HL-60/S4 treated with retinoic acid at 250 ng/mL for 4 days and 3 days (cell line): ENCODE results near the gene TNS3.

Source experiments
- in situ Hi-C: fragments of 300-500 bp; cut with MboI; formaldehyde crosslinking; loops from 2 replicates; pipeline ENCODE4 v1.7.0; 2022; ENCODE audit warnings: low sequenced_read_pairs

Gene TNS3

DNA sequence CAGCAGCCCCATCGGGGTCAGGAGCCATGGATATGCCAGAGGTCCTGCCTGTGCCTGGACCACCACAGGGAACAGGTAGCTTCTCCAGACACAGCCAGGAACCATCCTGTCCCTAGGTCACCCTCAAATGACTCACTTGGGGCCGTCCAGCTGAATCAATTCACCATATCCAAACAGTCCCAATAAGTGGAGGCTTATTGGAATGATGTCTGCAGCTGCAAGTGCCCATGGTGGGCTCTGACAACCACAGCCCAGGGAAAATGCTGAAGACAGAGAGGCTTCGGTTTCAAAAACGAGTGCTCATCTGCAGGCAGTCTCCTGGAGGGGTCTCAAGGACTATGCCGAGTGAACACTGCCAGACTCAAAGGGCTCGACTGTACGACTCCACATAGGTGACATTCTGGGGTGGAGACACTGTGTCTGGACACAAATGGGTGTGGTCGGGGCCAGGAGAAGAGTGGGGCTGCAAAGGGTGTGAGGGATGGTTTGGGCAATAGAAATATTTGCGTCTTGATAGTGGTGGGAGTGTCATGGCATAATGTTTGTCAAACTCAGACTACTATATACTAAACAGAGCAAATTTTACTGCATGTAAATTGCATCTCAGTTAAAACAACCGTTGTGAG, 204.8 kb downstream of the TNS3 start:
- in situ Hi-C loops: no loop called here

DNA sequence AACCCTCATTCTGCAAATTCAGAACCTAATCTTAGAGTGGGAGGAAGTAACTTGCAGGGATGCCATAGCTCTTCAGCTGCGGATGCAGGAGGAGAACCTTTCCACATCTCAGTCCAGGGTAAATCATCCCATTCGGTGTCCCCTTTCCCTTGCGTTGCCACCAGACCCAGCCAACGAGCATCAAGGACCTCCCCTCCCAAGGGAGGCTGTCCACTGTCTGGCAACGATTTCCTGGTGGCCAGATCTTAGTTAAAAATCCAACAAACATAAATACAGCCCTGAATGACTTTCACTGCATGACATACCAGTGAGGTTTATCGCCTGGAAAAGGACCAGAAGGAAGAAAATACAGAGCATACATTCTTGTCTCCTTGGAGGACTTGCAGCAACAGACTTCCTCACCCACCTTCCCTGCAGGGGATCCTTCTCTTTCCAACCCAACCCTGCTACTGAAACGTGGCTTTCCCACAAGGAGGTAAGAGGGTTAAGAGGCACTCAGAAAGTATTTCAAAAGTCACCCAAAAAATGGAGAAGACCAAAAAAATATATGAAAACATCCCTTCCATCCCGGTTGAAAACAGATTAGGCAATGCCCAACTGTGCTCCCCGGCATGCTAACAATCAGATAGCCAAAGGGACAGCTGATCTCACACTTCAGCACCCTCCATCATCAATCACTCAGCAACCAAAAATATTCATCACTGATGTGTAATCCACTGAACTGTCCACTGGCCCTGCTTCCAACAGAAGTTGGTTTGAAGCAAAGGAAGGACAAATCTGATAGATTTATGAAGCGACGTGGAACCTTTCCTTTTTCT, 206.6 kb downstream of the TNS3 start:
- in situ Hi-C loops: no loop called here

DNA sequence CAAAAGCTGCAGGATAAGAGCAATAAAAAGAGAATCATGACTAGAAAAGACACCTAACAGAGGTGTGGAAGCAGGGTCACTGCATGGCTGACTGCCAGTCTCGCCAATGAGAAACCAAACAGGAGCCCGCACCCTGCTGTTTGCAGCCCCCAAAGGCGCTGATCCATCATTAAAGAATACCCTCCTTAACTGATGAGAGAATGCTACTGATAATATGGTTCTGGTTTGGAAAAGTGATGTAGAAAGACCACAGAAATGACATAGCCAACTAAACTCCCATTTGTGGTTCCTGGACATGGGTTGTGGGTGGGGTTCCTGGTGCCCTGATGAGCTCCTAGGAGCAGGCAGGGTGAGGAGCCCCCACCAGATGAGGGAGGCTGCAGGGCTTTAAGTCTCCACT, 207.4 kb downstream of the TNS3 start:
- in situ Hi-C loops: no loop called here

DNA sequence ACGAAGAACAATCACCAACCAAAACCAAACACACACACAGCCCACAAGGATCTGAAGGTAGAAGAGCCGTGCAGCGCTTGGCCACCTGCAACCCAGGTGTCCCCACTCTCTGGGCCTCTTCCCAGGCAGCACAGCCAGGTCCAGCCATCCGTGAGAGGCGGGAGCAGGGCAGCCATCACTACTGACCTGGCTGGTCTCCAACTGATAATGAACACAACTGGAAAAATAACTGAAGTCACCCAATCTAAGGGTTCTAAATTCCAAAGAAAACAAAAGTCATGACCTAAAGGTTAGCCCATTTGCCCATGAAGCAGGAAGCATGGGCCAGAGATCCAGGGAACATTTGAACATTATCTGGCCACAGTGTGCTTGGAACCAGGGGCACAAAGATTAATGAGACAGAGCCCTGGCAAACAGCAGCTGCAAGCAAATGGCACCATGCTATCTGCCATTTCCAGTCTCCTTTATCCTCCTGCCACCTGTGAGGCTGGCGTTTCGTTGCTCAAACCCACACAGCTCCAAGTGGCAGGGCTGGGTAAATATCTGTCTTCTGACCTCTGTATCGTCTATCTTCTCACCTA, 207.9 kb downstream of the TNS3 start:
- in situ Hi-C loops: no loop called here

DNA sequence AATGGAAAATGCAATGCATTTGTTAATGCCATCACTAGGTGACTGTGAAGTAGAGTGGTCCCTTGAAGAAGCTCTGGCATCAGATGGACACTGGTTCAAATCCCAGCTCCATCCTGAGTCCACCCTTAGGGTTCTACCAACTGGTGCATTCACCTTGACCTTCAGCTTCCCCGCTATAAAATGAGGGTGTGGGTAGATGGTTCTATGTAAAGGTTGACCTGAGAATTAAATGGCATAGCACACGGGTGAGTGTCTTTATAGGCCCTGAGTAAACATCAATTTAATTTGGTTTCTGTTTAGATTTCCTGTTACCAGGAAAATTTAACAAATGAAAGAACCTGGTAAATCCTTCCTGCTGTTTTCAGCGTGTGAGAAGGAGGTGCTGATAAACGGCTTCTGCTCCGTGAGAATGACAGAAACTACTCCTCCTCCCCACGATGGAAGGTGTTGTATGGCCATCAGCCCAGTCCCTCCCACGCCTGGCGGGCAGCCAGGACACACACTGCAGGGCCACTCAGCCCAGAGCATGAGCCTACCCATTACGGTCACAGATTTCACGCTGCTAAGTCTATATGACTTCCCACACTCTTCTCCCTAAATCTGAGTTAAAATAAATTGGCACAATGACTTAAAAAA, 210.1 kb downstream of the TNS3 start:
- in situ Hi-C loops: no loop called here

DNA sequence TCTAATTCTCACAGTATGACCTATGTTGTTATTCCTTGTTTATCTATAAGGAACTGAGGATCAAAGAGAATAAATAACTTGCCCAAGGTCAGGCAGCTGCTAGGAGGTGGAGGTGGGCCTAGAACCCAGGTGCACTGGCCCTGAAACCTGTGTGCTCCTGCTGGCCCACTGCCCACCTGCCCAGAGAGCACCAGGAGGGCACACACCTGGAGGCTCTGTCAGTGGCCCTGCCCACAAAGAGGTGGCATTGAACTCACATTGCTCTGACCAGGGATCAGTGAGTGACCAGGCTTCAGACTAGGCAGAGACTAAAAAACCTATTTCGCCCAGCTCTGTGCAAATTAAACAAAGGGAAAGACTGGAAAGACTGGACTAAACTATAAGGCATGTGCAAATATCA, 210.6 kb downstream of the TNS3 start:
- in situ Hi-C loops: no loop called here

DNA sequence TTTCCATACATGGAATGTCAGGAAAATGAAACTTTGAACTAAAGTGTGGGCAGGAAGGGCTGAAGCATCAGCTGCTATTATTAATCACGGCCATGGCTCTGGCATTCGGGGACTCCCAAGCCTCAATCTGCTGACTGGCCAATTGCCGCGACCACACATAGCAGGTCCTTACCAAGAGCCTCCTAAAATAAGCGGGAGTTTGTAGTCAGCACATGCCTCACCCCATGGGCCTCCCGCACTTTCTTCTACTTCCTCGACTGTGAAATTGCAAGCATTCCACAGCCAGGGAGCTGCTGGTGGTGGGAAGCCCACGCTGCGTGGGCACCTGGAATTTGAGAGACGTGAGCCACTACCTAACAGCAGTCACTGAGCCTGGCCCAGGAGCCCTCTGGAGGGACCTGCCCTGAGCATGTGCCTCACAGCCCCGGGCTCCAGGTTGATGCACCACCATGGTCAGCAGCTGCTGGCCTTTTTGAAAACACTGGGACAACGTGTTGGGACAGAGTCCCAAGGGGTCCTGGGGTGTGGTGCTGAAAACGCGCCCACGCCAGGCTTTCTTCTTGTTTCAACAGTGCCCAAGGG, 211.4 kb downstream of the TNS3 start:
- in situ Hi-C loops: no loop called here

DNA sequence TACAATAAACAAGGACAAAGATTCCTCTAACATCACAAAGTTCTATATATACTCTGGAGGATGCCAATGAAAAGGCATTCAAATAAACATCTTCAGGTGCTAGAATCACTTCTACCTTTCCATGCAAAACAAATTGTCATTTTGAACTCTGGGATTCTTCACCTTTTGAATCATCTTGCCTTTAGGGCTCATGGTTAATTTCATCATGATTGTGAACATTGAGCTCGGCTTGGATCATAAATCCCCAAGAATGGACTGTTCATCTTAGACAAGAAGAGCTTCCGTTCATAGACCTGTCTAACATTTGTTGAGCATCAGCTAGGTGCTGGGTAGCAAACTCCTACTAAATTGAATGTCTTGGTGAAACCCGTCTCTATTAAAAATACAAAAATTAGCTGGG, 212.2 kb downstream of the TNS3 start:
- in situ Hi-C loops: no loop called here

DNA sequence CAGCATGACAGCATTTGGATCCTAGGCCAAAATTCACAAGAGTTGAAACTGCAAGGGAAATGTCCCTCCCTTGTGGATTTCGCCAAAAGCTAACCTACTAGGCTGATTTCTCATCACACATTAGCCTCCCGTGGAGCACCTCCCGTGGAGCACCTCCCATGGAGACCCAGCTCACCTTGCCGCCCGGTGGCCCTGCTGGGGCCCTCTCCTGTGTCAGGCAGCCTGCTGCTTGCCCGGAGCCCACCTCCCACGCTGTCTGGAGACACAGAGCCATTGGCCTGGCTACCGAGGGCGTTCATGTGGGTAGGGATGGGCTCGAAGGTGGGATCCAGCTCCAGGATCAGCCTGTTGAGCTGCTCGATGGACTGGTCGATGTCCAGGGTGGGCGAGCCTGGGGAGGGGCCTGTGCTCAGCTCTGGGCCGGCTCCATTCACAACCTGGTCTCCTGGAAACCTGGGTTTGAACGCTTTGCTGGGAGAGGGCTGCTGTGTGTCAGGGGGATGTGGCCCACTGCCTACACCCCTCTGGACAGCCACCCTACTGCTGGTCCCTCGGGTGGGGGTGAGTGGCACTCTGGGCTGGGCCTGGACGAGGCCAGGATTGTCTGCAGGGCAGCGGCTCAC, 213.6 kb downstream of the TNS3 start:
- in situ Hi-C loops: no loop called here

DNA sequence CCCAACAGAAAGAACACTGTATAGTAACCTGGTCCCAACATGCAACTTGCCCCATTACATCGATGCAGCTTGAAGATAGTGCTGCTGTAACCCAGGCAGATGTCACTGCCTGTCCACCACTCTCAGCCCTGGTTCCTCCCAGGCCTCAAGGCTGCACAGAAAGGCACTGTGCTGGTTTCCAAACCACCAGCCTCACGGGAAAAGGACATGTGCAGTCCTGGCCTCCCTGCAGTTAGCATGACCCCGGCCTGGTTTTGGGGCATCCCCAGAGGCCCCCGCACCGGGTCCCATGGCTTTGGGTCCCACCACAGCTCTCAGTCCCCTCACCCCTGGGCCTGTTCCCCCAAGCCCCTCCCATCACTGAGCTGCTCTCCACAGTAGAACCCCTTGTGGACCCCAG, 214.5 kb downstream of the TNS3 start:
- in situ Hi-C loops: no loop called here

DNA sequence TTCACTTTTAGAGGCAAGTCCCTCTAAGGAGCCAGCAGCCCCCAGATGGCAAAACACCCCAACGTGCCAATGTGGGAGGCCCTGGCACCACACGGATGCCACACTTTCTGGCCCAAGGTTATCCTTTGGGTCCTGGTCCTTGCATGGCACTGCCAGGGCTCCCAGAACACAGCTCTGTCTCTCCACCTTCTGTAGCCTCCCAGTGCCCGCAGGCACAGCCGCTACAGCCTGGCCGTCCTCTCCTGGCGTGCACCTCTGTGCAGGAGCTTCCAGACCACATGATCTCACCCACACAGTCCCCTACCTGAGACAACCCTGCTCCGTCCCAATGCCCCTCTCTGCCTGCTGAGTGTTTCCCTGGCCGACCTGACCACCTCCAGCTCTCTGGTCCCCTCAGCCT, 215.0 kb downstream of the TNS3 start:
- in situ Hi-C loops: no loop called here

DNA sequence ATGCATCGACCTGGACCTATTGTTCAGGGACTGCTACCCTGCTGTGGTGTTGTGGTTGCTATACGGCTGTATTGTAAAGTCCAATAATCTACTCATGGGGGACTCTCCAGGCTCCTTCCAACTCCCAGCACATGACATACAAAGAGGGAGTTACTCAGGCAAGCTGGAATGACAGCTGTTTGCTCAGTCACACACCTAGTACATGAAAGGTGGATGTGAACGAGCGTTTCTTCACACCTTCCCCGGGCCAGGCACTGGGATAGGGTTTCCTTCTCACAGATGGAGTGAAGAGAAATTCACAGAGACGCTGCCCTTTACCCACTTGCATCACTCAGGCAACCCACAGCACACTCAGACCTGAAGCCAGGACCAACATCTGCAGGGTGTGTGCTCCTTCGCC, 215.7 kb downstream of the TNS3 start:
- in situ Hi-C loops: no loop called here

DNA sequence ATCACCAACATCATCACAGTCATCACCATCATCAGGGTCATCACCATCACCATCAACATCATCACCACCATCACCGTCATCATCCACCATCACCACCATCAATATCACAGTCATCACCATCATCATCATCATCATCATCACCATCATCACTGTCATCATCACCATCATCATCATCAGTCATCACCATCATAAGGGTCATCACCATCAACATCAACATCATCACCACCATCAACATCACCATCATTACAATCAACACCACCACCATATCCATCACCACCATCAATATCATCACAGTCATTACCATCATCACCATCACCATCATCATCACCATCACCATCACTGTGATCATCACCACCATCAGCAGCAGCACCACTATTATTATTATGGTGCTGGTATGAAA, 218.9 kb downstream of the TNS3 start:
- in situ Hi-C loops: no loop called here

DNA sequence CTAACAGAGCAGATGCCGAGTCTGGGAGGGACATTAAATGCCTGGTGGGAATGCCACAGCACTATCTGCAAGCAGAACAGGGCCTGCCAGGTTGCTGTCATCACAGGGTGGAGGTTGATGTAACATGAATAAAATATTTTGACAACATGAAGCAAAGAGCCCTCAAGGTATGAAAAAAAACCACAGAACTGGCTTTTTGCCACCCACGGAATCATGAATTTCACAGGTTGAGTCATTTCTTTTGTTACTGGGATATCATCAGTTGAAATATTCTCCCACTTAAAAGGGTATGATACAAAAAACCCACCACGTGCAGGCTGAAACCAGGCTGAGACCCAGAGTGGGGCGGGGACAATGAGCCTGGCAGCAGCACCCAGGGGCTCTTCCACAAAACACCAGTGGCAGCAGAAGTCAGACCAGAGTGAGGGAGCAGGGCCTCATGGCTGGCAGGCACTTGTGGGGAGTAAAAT, 220.1 kb downstream of the TNS3 start:
- in situ Hi-C loops: no loop called here

DNA sequence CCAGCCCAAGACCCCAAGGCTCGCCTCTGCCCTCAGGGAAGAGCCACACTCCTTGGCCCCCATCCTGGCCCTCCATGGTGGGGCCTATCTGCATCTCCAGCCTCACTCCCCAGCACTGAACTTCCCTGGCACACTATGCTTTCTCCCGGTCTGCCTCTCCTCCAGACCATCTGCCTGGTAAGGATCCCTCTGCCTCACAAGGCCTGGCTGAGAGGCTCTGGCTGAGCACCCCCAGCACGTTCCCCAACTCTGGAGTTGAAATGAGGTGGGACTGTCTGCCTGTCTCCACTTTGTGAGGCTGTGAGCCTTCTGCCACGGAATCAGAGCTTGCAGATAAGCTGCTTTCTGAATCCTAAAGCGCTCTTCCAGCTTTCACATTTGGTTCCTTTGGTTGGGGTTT, 220.7 kb downstream of the TNS3 start:
- in situ Hi-C loops: no loop called here

DNA sequence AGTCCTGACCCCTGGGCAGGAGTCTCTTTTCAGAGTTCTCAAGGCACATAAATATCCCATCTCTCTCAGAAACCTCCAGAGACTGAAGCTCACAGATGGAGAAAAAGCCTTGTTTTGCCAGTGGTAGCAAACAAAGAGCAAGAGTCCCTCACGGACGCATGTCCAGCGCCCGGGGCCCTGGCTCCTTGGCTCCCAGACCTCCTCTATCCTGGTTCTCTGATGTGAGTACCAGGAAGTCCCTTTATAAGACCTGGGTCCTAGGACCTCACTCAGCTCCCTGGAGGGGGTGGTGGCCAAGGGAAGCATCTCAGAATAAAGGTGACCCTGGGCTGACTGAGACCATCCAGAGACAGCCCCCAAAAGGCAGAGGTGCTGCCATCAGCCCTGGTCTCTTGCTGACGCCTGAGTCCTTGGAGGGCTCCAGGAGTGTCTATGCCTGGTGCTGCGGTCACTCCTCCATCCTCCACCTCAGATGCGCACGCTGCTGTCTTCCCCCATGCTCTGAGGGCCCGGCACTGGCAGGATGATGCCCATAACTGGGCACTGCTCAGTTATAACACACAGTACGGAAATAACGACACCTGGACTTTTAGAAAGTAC, 221.5 kb downstream of the TNS3 start:
- in situ Hi-C loops: no loop called here

DNA sequence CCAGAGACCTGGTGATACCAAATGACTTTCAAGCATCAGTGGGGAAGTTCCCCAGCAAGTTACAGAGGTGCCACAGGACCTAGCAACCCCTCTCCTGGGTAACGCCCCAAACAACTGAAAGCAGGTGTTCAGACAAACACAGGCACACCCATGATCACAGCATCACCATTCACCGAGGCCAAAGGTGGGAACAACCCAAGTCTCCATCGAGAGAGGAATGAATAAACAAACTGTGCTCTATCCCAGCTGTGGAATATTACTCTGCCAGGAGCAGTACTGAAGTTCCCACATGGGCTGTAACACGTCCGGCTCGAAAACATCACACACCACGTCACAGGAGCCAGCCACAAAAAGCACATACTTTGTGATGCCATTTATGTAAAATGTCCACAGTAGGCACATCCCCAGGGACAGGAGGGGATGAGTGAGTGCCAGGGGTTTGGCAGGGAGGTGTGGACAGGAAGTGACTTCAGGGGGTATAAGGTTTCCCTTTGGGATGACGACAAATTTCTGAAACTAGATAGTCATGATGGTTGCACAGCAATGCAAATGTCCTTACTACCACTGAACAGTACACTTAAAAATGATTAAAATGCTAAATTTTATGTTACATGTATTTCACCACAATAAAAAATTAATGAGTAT, 222.8 kb downstream of the TNS3 start:
- in situ Hi-C loops: no loop called here

DNA sequence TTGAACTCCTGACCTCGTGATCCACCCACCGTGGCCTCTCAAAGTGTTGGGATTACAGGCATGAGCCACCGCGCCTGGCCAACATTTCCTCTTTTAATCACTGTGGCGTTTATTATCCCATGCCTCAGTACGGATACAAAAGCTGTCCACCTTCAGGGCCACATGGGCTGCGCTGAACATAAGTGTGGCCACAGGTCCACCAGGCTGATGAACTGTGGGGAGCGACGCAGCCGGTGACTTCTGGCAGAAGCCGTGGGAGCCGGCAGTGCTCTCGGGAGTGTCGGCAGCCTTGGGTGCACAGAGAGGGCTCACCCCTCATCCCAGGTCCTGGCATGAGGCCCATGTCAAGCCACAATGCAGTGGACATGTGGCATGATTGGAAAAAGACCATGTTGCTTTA, 223.6 kb downstream of the TNS3 start:
- in situ Hi-C loops: no loop called here

DNA sequence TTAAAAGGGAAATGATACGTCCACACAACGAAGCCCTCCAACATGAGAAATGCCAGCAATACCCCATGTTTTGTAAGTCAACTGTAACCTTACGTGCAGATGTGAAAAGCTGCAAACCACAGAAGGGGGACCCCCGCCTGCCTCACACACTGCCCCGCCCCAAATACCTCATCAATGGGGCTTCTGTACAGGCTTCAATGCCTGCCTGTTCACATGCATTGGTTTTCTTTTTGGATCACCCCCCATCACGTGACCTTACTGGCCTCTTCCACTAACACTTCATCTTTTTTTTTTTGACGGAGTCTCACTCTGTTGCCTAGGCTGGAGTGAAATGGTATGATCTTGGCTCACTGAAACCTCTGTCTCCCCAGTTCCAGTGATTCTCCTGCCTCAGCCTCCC, 224.0 kb downstream of the TNS3 start:
- in situ Hi-C loops: no loop called here

DNA sequence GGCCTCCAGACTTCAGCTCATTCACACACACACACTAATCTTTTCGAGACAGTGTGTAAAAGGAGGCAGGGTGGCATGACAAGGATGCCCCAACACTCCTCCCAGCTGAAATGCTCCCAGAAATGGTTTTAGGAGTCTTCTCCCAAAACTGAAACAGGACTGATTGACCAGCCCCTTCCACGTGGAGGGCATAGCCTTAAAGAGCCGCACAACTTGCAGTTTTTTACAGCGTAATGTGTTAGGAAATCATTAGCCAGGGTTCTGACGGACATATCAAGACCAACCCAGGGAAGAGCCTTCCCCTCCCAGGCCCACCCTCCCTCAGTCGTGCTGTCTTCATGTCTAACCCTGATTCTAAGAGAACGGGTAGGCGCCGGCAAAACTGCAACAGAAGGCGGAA, 224.6 kb downstream of the TNS3 start:
- in situ Hi-C loops: no loop called here
